ENCODE results near the gene HCRT.

Gene HCRT

DNA sequence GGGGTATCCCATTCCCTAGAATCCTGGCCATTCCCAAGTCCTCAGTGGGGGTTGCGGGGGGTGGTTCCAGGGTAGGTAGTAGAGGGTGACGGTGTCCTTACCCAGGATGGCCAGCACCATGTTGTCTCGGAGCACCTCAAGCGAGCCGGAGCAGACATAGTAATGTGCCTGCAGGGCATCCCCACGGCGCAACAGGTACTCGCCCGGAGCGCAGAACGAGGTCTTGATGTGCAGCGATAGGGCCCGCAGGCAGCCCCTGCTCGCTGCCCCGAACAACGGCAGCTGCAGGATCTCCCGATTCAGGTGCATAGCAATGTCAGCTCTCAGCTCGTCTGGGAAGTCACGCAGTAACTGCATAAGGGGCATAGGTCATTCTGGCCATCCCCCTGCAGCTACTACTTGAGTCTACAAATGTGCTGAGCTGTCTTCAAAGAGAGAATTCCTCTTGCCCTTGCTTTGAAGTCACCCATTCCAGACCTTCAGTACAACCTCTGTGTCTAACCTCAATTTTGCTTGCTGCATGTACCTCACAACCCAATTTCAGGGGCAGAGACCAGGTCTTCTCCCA, 19.0 kb downstream of the HCRT start:
- Histone ChIP-seq H3K79me2 (ENCODE audit: low read length) (no peaks in the 10 kb centered on the region), H3K4me1 (ENCODE audit: low read length) (no peaks in the 10 kb centered on the region), H3K27me3 (replicated peaks; ENCODE audit: insufficient read depth, low read length) (no peaks in the 10 kb centered on the region), H3K9me3 (replicated peaks; ENCODE audit: insufficient read depth, low read length) (no peaks in the 10 kb centered on the region), H3K4me3 (ENCODE audit: low read length) (no peak overlapping the region), H4K20me1 (ENCODE audit: insufficient read depth, low read length) (no peaks in the 10 kb centered on the region), H3K36me3 (replicated peaks; ENCODE audit: insufficient read depth, low read length) (no peaks in the 10 kb centered on the region), H3K9me2 (replicated peaks; ENCODE audit: insufficient read depth, low read length) (no peaks in the 10 kb centered on the region), H3K27ac (ENCODE audit: low read length) (no peak overlapping the region), H3K4me2 (ENCODE audit: low read depth, low read length) (no peak overlapping the region), H3F3A (ENCODE audit: insufficient read depth, low read length) (no peaks in the 10 kb centered on the region), H2AFZ (ENCODE audit: low read length) (no peak overlapping the region), H3K9ac (ENCODE audit: low read length) (no peak overlapping the region)
- DNase-seq, result no peak
- TF ChIP-seq, protein P1, sequence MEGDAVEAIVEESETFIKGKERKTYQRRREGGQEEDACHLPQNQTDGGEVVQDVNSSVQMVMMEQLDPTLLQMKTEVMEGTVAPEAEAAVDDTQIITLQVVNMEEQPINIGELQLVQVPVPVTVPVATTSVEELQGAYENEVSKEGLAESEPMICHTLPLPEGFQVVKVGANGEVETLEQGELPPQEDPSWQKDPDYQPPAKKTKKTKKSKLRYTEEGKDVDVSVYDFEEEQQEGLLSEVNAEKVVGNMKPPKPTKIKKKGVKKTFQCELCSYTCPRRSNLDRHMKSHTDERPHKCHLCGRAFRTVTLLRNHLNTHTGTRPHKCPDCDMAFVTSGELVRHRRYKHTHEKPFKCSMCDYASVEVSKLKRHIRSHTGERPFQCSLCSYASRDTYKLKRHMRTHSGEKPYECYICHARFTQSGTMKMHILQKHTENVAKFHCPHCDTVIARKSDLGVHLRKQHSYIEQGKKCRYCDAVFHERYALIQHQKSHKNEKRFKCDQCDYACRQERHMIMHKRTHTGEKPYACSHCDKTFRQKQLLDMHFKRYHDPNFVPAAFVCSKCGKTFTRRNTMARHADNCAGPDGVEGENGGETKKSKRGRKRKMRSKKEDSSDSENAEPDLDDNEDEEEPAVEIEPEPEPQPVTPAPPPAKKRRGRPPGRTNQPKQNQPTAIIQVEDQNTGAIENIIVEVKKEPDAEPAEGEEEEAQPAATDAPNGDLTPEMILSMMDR (IDR thresholded peaks at IDR 0.05; ENCODE audit: low read length), result no peak
- TF ChIP-seq EZH2 (optimal IDR thresholded peaks at IDR 0.05; ENCODE audit: low read depth, low read length) (no peak), EZH2phosphoT487 (IDR thresholded peaks at IDR 0.05; ENCODE audit: low read length) (no peak)

DNA sequence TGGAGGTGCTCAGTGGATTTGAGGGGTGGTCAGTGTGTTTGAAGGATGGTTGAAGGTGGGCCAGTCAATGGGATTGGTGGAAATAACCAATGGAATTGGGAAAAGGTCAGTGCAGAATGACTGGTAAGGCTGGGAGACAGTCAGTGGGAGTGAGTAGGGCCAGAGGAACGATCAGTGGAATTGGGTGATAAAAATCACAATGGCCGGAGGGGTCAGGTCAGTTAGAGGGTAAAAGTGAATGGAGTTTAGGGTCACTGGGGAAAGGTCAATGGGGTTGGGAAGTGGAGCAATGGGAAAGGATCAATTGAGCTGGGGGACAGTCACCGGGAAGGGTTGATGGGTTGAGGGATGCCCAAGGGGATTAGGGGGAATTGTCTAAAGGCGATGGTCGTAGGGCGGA, 19.5 kb downstream of the HCRT start:
- no peak overlapping the region for H3K4me2 ChIP-seq (ENCODE audit: low read depth, low read length)
- H3K4me3 ChIP-seq (ENCODE audit: low read length), result no peak overlapping the region
- no peaks in the 10 kb centered on the region for H3K9me3 ChIP-seq (replicated peaks; ENCODE audit: insufficient read depth, low read length)
- TF ChIP-seq EZH2phosphoT487 (IDR thresholded peaks at IDR 0.05; ENCODE audit: low read length), result no peak
- TF ChIP-seq, protein P1 (IDR thresholded peaks at IDR 0.05; ENCODE audit: low read length), result no peak
- no peak for TF ChIP-seq EZH2 (optimal IDR thresholded peaks at IDR 0.05; ENCODE audit: low read depth, low read length)
- H3K27ac ChIP-seq (ENCODE audit: low read length), result no peak overlapping the region
- H3K9me2 ChIP-seq (replicated peaks; ENCODE audit: insufficient read depth, low read length), result no peaks in the 10 kb centered on the region
- DNase-seq, result no peak
- H3K4me1 ChIP-seq (ENCODE audit: low read length), result no peaks in the 10 kb centered on the region
- no peak overlapping the region for H2AFZ ChIP-seq (ENCODE audit: low read length)
- H3F3A ChIP-seq (ENCODE audit: insufficient read depth, low read length), result no peaks in the 10 kb centered on the region
- H4K20me1 ChIP-seq (ENCODE audit: insufficient read depth, low read length), result no peaks in the 10 kb centered on the region
- no peaks in the 10 kb centered on the region for H3K79me2 ChIP-seq (ENCODE audit: low read length)
- no peaks in the 10 kb centered on the region for H3K36me3 ChIP-seq (replicated peaks; ENCODE audit: insufficient read depth, low read length)
- H3K27me3 ChIP-seq (replicated peaks; ENCODE audit: insufficient read depth, low read length), result no peaks in the 10 kb centered on the region
- H3K9ac ChIP-seq (ENCODE audit: low read length), result no peak overlapping the region

GRCh38 chr17:42163696-42164407, 21.4 kb downstream of the HCRT start:
- Histone ChIP-seq H3K79me2 (ENCODE audit: low read length) (no peaks in the 10 kb centered on the region), H3K4me1 (ENCODE audit: low read length) (no peaks in the 10 kb centered on the region), H3K9ac (ENCODE audit: low read length) (no peak overlapping the region), H4K20me1 (ENCODE audit: insufficient read depth, low read length) (no peaks in the 10 kb centered on the region), H3F3A (ENCODE audit: insufficient read depth, low read length) (no peaks in the 10 kb centered on the region), H3K36me3 (replicated peaks; ENCODE audit: insufficient read depth, low read length) (no peaks in the 10 kb centered on the region), H3K9me2 (replicated peaks; ENCODE audit: insufficient read depth, low read length) (no peaks in the 10 kb centered on the region), H3K4me3 (ENCODE audit: low read length) (no peak overlapping the region), H3K4me2 (ENCODE audit: low read depth, low read length) (no peak overlapping the region), H3K27ac (ENCODE audit: low read length) (no peak overlapping the region), H3K27me3 (replicated peaks; ENCODE audit: insufficient read depth, low read length) (no peaks in the 10 kb centered on the region), H3K9me3 (replicated peaks; ENCODE audit: insufficient read depth, low read length) (no peaks in the 10 kb centered on the region), H2AFZ (ENCODE audit: low read length) (no peak overlapping the region)
- TF ChIP-seq, protein P1 (IDR thresholded peaks at IDR 0.05; ENCODE audit: low read length), result no peak
- no peak for TF ChIP-seq EZH2 (optimal IDR thresholded peaks at IDR 0.05; ENCODE audit: low read depth, low read length)
- no peak for TF ChIP-seq EZH2phosphoT487 (IDR thresholded peaks at IDR 0.05; ENCODE audit: low read length)
- DNase-seq, result no peak
